HG03039 (cell line): ENCODE results near the gene SPIN2B.
"Not testable (repeated sequence)": the region's sequence is repeated elsewhere in the genome, so short reads cannot be mapped to it uniquely, and the experiment has no call there.

Source experiments
- ATAC-seq: cut with Tn5 transposase; IDR thresholded peaks from one replicate; pipeline ENCODE4 v1.9.1; 2021; ENCODE audit warnings: mild to moderate bottlenecking, moderate library complexity; ENCODE audit not compliant: unreplicated experiment

The SPIN2B gene

DNA sequence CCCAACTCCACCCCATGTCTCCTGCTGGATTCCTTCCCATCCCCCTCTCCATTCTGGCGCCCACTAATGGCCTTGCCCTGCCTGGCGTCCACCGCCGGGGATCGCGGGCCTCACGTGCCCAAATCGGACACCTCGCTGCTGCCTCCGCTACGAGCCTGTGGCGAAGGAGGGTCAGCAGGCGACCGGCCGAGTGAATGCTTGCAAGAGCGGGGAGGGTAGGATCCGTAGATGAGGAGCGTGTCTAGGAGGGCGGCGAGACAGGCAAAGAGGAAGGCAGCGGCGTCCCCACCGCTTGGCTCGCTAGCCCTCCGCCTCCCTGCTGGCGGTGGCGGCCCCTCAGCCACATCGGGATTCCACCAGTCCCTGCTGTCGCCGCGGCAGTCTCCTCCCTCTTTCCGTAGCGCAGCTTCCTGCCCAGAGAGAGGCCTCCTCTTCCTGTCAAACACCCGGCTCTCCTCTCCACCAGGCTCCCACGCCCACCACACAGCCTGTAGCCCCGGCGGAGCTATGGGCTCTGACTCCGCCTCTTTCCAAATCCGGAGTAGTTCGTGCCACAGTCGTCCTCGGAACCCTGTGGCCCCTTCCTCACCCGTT, at the start of gene SPIN2B:
SPIN2B (minus strand) TSS at position 387 of the 594 bp plus-strand sequence.
- peak; percentile 100 for ATAC-seq

GRCh38 chrX:57156397-57157049, 35.2 kb upstream of the SPIN2B start:
- ATAC-seq, result no peak

DNA sequence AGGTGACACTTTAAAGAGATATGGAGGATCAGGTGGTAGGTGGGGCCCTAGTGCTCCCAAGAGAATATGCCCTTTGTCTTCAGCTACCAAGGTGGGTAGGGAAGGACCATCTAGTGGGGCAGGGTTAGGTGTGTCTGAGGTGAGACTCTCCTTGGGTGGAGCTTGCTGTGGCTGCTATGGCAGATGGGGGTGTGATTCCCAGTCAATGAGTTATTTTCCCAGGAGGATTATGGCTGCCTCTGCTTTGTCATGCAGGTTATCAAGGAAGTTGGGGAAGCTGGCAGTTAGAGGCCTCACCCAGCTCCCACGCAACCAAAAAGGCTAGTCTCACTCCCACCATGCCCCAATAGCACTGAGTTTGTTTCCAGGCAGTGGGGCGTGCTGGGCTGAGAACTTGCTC, 33.8 kb upstream of the SPIN2B start:
- no peak for ATAC-seq

GRCh38 chrX:57152222-57152621, 30.9 kb upstream of the SPIN2B start:
- not testable (repeated sequence) for ATAC-seq

- no peak for ATAC-seq
Measured at GRCh38 chrX:57138674-57139073, 17.3 kb upstream of the SPIN2B start.

GRCh38 chrX:57137501-57137900, 16.2 kb upstream of the SPIN2B start:
- ATAC-seq, result no peak

GRCh38 chrX:57137073-57137472, 15.7 kb upstream of the SPIN2B start, which contains the start of gene SPIN2A:
TSS of gene SPIN2A (minus strand) at chrX:57137397. CDS start at chrX:57136597, 800 bp downstream.
- ATAC-seq, result not testable (repeated sequence)

DNA sequence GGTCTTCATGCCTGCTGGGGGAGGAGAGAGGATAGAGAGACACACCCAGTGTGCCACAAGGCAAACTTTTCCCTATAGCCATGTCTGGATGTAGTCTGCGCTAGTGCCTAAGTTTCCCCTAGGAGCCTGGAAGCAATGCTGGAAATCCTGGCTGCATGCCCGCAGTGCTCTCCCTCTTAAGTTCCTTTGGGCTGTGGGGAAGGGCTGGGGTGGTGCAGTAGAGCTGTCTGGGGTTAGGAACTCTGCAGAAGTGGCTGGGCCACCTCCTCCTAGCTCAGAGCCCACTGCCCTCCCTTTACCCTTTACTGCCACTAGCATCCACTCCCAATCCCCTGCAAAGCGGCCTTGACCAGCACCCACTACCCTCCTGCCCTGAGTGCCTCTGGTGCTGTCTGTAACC, 15.2 kb upstream of the SPIN2B start:
- ATAC-seq, result not testable (repeated sequence)

DNA sequence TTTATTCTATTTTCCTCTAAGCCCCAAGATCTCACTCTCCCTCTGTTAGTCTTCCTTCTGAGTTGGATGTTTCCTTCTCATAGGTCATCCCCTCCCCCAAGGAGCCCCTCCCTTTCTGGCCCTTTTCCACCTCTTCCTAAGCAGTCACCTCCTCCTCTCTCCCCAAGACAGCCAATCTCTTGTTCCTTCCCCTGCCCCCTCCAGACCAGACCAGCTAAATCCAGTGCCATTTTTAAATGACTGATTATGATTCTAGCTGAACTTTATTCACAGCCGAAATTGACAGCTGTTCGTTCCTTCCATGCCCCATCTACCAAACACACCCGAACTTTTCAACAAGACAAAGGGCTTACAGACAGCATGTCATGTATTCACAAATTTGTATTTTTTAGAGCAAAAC, 13.9 kb upstream of the SPIN2B start:
- ATAC-seq, result no peak

- ATAC-seq, result no peak
Measured at GRCh38 chrX:57134702-57135101, 13.4 kb upstream of the SPIN2B start.

DNA sequence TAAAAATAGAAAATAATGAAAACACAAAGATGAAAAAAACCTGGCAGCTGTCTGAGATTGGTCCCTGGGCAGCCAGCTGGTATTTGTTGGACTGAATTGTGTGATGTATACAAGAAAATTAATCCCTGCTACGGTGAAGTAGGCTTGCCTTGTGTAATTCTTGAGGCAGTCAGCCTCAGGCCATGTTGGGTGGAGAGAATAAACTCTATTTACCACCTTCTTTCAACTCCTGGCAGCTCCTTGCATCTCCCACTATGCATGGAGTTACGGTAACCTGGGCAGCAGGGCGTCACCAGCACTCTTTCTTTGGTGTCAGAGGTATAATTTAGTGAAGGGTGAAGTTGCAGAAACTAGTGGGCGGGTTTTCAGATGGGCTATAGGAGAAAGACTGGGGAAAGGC, 12.4 kb upstream of the SPIN2B start:
- ATAC-seq, result no peak

GRCh38 chrX:57133284-57133683, 11.9 kb upstream of the SPIN2B start:
- ATAC-seq, result not testable (repeated sequence)

GRCh38 chrX:57132046-57132445, 10.7 kb upstream of the SPIN2B start:
- no peak for ATAC-seq

GRCh38 chrX:57121816-57122215, 468 bp upstream of the SPIN2B start:
- ATAC-seq, result no peak

GRCh38 chrX:57120619-57121161, 658 bp downstream of the SPIN2B start:
- not testable (repeated sequence) for ATAC-seq

GRCh38 chrX:57119416-57119815, 1.9 kb downstream of the SPIN2B start:
- ATAC-seq, result no peak

GRCh38 chrX:57117566-57117965, 3.8 kb downstream of the SPIN2B start:
- not testable (repeated sequence) for ATAC-seq

GRCh38 chrX:57104921-57105398, 16.4 kb downstream of the SPIN2B start:
- ATAC-seq, result no peak

DNA sequence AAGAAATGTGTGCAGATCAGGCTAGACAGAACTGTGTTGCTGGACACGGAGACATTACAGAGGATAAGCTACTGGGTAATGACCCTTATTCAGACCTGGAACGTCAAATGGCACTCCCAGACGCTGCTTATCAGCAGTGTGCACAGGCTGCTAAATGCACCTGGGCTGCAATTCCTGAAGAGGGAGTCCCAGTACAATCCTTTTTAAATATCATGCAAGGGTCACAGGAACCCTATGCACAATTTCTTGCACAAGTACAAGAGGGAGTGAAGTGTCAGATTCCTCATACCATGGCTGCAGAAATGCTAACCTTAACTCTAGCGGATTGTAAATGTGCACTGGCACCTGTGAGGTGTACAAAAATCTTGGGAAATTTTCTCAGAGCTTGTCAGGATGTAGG, 16.9 kb downstream of the SPIN2B start:
- ATAC-seq, result no peak

- ATAC-seq, result no peak
Measured at GRCh38 chrX:57103489-57103888, 17.9 kb downstream of the SPIN2B start.

- not testable (repeated sequence) for ATAC-seq
Measured at GRCh38 chrX:57102918-57103317, 18.4 kb downstream of the SPIN2B start.

GRCh38 chrX:57083143-57083542, 38.2 kb downstream of the SPIN2B start:
- no peak for ATAC-seq
